HEK293T (cell line): ENCODE data around the gene UGT1A6.

Experiments
- ARNT ChIP-seq: fragments of 450-650 bp; IDR thresholded peaks from 2 replicates; pipeline ENCODE4 v1.6.1; 2017; ENCODE audit warnings: mild to moderate bottlenecking
- BHLHE40 ChIP-seq: fragments of 450-650 bp; IDR thresholded peaks from 2 replicates; pipeline ENCODE4 v1.6.1; 2016; ENCODE audit warnings: mild to moderate bottlenecking, moderate library complexity, borderline replicate concordance
- CTBP1 ChIP-seq: fragments of 450-650 bp; IDR thresholded peaks from 2 replicates; pipeline ENCODE4 v1.6.1; 2016; ENCODE audit warnings: borderline replicate concordance
- ELF4 ChIP-seq: fragments of 450-650 bp; IDR thresholded peaks from 2 replicates; pipeline ENCODE4 v1.6.1; 2017; ENCODE audit warnings: antibody characterized with exemption
- FOXA1 ChIP-seq: fragments of 450-650 bp; IDR thresholded peaks from 2 replicates; pipeline ENCODE4 v1.6.1; 2016; ENCODE audit warnings: mild to moderate bottlenecking
- FOXK2 ChIP-seq: fragments of 450-650 bp; IDR thresholded peaks from 2 replicates; pipeline ENCODE4 v1.6.1; 2016; ENCODE audit warnings: mild to moderate bottlenecking
- FOXM1 ChIP-seq: fragments of 450-650 bp; IDR thresholded peaks from 2 replicates; pipeline ENCODE4 v1.6.1; 2017; ENCODE audit warnings: mild to moderate bottlenecking, borderline replicate concordance
- HDGF ChIP-seq: fragments of 450-650 bp; IDR thresholded peaks from 2 replicates; pipeline ENCODE4 v1.6.1; 2017; ENCODE audit warnings: antibody characterized with exemption, borderline replicate concordance
- LEF1 ChIP-seq: fragments of 450-650 bp; IDR thresholded peaks from 2 replicates; pipeline ENCODE4 v1.6.1; 2017; ENCODE audit warnings: mild to moderate bottlenecking, borderline replicate concordance
- NFRKB ChIP-seq: fragments of 450-650 bp; IDR thresholded peaks from 2 replicates; pipeline ENCODE4 v1.6.1; 2016; ENCODE audit warnings: mild to moderate bottlenecking, moderate library complexity
- SP1 ChIP-seq: fragments of 450-650 bp; IDR thresholded peaks from 2 replicates; pipeline ENCODE4 v1.6.1; 2017
- SUZ12 ChIP-seq: fragments of 450-650 bp; IDR thresholded peaks from 2 replicates; pipeline ENCODE4 v1.6.1; 2016; ENCODE audit warnings: mild to moderate bottlenecking
- TARDBP ChIP-seq: fragments of 450-650 bp; IDR thresholded peaks from 2 replicates; pipeline ENCODE4 v1.6.1; 2016
- ZNF384 ChIP-seq: fragments of 450-650 bp; IDR thresholded peaks from 2 replicates; pipeline ENCODE4 v1.6.1; 2016

DNA sequence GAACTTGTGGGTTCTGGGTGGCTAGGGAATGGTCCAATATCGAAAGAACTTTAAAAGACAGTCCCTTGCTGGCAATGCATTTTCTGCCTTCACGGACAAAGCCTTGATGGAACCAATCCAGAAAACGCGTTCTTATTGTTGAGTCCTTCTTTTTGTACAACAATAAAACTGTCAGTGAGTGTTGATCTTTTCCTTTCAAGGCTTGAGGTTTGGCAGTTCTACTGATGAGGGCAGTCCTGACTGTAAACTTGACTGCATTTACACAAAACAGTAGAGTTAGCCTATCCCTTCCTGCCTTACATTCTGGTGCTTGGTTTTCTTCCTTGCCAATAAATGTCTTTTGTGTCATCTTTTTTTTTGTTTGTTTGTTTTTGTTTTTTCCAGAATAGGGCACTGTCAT, 13.5 kb upstream of the UGT1A6 start:
- TF ChIP-seq TARDBP: no peak
- TF ChIP-seq NFRKB: no peak
- no peak for TF ChIP-seq FOXM1
- no peak for TF ChIP-seq LEF1
- TF ChIP-seq BHLHE40: no peak
- TF ChIP-seq FOXK2: no peak
- no peak for TF ChIP-seq ELF4
- TF ChIP-seq ARNT: no peak
- no peak for TF ChIP-seq CTBP1
- no peak for TF ChIP-seq FOXA1
- no peak for TF ChIP-seq SP1
- TF ChIP-seq HDGF: no peak
- TF ChIP-seq ZNF384: no peak
- no peak for TF ChIP-seq SUZ12
